Fibroblast of lung (primary cell): ENCODE measurements around the gene DPY19L1. TPM values are rescaled to one million over a fixed set of nuclear protein-coding genes. Genes with fewer than 3 reads are reported as not detected.
"Not testable (repeated sequence)": the region's sequence is repeated elsewhere in the genome, so short reads cannot be mapped to it uniquely, and the experiment has no call there.

Source experiments
- DNase-seq, 2 donors: peaks; one replicate each; pipeline versions ENCODE4 v3.0.0 to v3.0.0-alpha.2; 2010; ENCODE audit warnings: low read depth in 2 of 2
- H2AFZ ChIP-seq: 2 replicates; pipeline ENCODE4 v1.5.1; 2012; ENCODE audit warnings: low read length, control low read depth, inconsistent platforms
- H3K27ac ChIP-seq: 2 replicates; pipeline ENCODE4 v1.5.1; 2011; ENCODE audit warnings: low read length, control low read depth; ENCODE audit not compliant: insufficient read depth
- H3K27me3 ChIP-seq: 2 replicates; pipeline ENCODE4 v1.5.1; 2011; ENCODE audit warnings: mild to moderate bottlenecking, low read length; ENCODE audit not compliant: control insufficient read depth, insufficient read depth
- H3K36me3 ChIP-seq: 2 replicates; pipeline ENCODE4 v1.5.1; 2011; ENCODE audit warnings: low read length; ENCODE audit not compliant: control insufficient read depth, insufficient read depth
- H3K4me1 ChIP-seq: 2 replicates; pipeline ENCODE4 v1.5.1; 2011; ENCODE audit warnings: low read length; ENCODE audit not compliant: control insufficient read depth, insufficient read depth; ENCODE audit errors: extremely low read depth
- H3K4me2 ChIP-seq: 2 replicates; pipeline ENCODE4 v1.5.1; 2011; ENCODE audit warnings: low read length, control low read depth; ENCODE audit not compliant: insufficient read depth; ENCODE audit errors: extremely low read depth
- H3K4me3 ChIP-seq, 4 experiments: fragments of 200-600 bp in 1 of 4; sonication (generic) in 1 of 4; replicated peaks in 1 of 4; 2 replicates each; pipeline ENCODE4 v1.5.1; 2011 to 2016; ENCODE audit warnings: low read length in 4 of 4, low read depth in 3 of 4, mild to moderate bottlenecking in 3 of 4, control low read depth in 2 of 4, inconsistent platforms in 1 of 4, mixed read lengths in 1 of 4; ENCODE audit not compliant: insufficient read depth in 1 of 4; ENCODE audit errors: control extremely low read depth in 1 of 4
- H3K79me2 ChIP-seq: 2 replicates; pipeline ENCODE4 v1.5.1; 2012; ENCODE audit warnings: mild to moderate bottlenecking, low read length, inconsistent platforms; ENCODE audit not compliant: control insufficient read depth, insufficient read depth
- H3K9ac ChIP-seq: 2 replicates; pipeline ENCODE4 v1.5.1; 2011; ENCODE audit warnings: mild to moderate bottlenecking, low read length, control low read depth; ENCODE audit not compliant: insufficient read depth
- H3K9me3 ChIP-seq: 2 replicates; pipeline ENCODE4 v1.5.1; 2012; ENCODE audit warnings: low read depth, low read length; ENCODE audit not compliant: control insufficient read depth, insufficient read depth
- H4K20me1 ChIP-seq: 2 replicates; pipeline ENCODE4 v1.5.1; 2011; ENCODE audit warnings: low read length; ENCODE audit not compliant: control insufficient read depth, insufficient read depth; ENCODE audit errors: extremely low read depth
- CTCF ChIP-seq, 2 donors: IDR thresholded peaks in 1 of 2; conservative IDR thresholded peaks in 1 of 2; 1 replicate in 1 of 2; 2 replicates in 1 of 2; pipeline ENCODE4 v1.5.1; 2011 to 2012; ENCODE audit warnings: low read length in 2 of 2, control low read depth in 1 of 2, inconsistent platforms in 1 of 2, low read depth in 1 of 2, mild to moderate bottlenecking in 1 of 2
- EZH2 ChIP-seq: IDR thresholded peaks from 2 replicates; pipeline ENCODE4 v1.5.1; 2012; ENCODE audit warnings: low read length, control low read depth, mild to moderate bottlenecking; ENCODE audit errors: missing control alignments
- polyA plus RNA-seq, 2 donors: library from polyadenylated mRNA; depleted of rRNA in 1 of 2; stranded (reverse) in 1 of 2; unstranded in 1 of 2; fragments of >200 nt; gene quantifications; 2 replicates each; pipeline ENCODE4 v1.2.1, GENCODE V29; 2011 to 2012; ENCODE audit warnings: missing spikeins in 1 of 2
- total RNA-seq: library from RNA; depleted of rRNA; stranded (reverse); fragments of >200 nt; gene quantifications from 2 replicates; pipeline ENCODE4 v1.2.1, GENCODE V29; 2014

Gene DPY19L1
- total and polyA plus RNA-seq, 2 donors (not counting 1 experiment from before 2014, with no cell fraction given) = 30.1 to 31.8 TPM

DNA sequence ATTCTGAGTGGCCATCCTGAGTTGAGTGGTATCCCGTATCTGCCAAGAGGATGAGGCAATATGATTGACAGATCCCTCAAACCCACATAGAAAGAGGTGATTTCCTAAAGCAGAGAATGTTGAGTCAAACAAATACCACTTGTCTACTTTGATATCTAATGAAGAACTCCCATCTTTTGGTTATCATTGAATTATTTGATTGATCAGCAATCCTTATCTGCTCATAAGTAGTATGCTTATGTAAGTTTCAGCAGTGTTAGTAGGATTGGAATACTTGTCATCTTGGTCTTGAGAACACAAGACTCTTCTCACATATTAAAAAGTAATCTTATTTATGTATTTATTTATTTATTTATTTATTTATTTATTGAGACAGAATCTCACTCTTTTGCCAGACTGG is 147.3 kb downstream of the DPY19L1 start:
- Histone ChIP-seq H3K4me2 (no peak overlapping the region), H3K9ac (no peak overlapping the region), H2AFZ (no peak overlapping the region), H3K36me3 (no peaks in the 10 kb centered on the region), H3K79me2 (no peaks in the 10 kb centered on the region), H4K20me1 (no peaks in the 10 kb centered on the region), H3K4me1 (no peaks in the 10 kb centered on the region), H3K27me3 (peaks cover 3% of the 10 kb centered on the region), H3K27ac (no peak overlapping the region), H3K9me3 (no peaks in the 10 kb centered on the region), H3K4me3 (no peak overlapping the region)
- TF ChIP-seq CTCF (conservative IDR thresholded peaks at IDR 0.05 in 1 of 2, IDR thresholded peaks at IDR 0.05 in 1 of 2; ENCODE audit: low read depth in 1 of 2, low read length in 2 of 2) (no peak), EZH2 (no peak)
- DNase-seq = no peak

- Histone ChIP-seq H3K4me3 (no peak overlapping the region), H3K4me2 (no peak overlapping the region), H3K4me1 (no peaks in the 10 kb centered on the region), H2AFZ (no peak overlapping the region), H3K36me3 (no peaks in the 10 kb centered on the region), H3K79me2 (no peaks in the 10 kb centered on the region), H3K27me3 (peaks cover 3% of the 10 kb centered on the region), H3K9ac (no peak overlapping the region), H3K9me3 (no peaks in the 10 kb centered on the region), H4K20me1 (no peaks in the 10 kb centered on the region), H3K27ac (no peak overlapping the region)
- TF ChIP-seq EZH2 (no peak), CTCF (conservative IDR thresholded peaks at IDR 0.05 in 1 of 2, IDR thresholded peaks at IDR 0.05 in 1 of 2; ENCODE audit: low read depth in 1 of 2, low read length in 2 of 2) (no peak)
- no peak for DNase-seq
Observed at GRCh38 chr7:34886856-34887255, 150.4 kb downstream of the DPY19L1 start.

DNA sequence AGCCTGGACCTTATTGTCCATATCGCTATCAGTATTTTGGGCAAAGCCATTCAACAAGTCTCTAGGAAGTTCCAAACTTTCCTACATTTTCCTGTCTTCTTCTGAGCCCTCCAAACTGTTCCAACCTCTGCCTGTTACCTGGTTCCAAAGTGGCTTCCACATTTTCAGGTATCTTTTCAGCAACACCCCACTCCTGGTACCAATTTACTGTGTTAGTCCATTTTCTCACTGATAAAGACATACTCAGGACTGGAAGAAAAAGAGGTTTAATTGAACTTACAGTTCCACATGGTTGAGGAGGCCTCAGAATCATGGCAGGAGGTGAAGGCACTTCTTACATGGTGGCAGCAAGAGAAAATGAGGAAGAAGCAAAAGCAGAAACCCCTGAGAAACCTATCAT is 153.4 kb downstream of the DPY19L1 start:
- not testable (repeated sequence) for H3K79me2 ChIP-seq, H3K4me3 ChIP-seq, H2AFZ ChIP-seq, H3K4me2 ChIP-seq, DNase-seq, H4K20me1 ChIP-seq, H3K27ac ChIP-seq, H3K27me3 ChIP-seq, H3K9me3 ChIP-seq, H3K9ac ChIP-seq, H3K36me3 ChIP-seq, H3K4me1 ChIP-seq
